ENCODE results near the gene TCFL5. TPM values are rescaled to one million over a fixed set of nuclear protein-coding genes. Genes with fewer than 3 reads are reported as not detected.

Gene TCFL5
- total RNA-seq, 1 experiment from 2014 or later: 9.6 TPM

GRCh38 chr20:62880935-62881661 is 19.5 kb upstream of the TCFL5 start:
- DNase-seq (ENCODE audit: low read depth): no peak

- DNase-seq (ENCODE audit: low read depth): no peak
Observed at GRCh38 chr20:62880147-62880934, 18.7 kb upstream of the TCFL5 start.

GRCh38 chr20:62879275-62880146 is 17.9 kb upstream of the TCFL5 start:
- no peak for DNase-seq (ENCODE audit: low read depth)

- DNase-seq (ENCODE audit: low read depth): no peak
Observed at GRCh38 chr20:62878244-62879038, 16.8 kb upstream of the TCFL5 start.

GRCh38 chr20:62876902-62877816 is 15.5 kb upstream of the TCFL5 start:
- no peak for DNase-seq (ENCODE audit: low read depth)

- no peak for DNase-seq (ENCODE audit: low read depth)
Observed at GRCh38 chr20:62876501-62876901, 14.9 kb upstream of the TCFL5 start.

- peak; percentile 90 for DNase-seq (ENCODE audit: low read depth)
Observed at GRCh38 chr20:62875419-62876361, 14.1 kb upstream of the TCFL5 start.

GRCh38 chr20:62874964-62875344 is 13.3 kb upstream of the TCFL5 start:
- no peak for DNase-seq (ENCODE audit: low read depth)

GRCh38 chr20:62873681-62874031 is 12.0 kb upstream of the TCFL5 start:
- peak; percentile 59 for DNase-seq (ENCODE audit: low read depth)

GRCh38 chr20:62873280-62873679 is 11.7 kb upstream of the TCFL5 start:
- DNase-seq (ENCODE audit: low read depth): no peak

GRCh38 chr20:62872862-62873261 is 11.2 kb upstream of the TCFL5 start:
- no peak for DNase-seq (ENCODE audit: low read depth)

- no peak for DNase-seq (ENCODE audit: low read depth)
Observed at GRCh38 chr20:62872184-62872847, 10.7 kb upstream of the TCFL5 start.

- no peak for DNase-seq (ENCODE audit: low read depth)
Observed at GRCh38 chr20:62864207-62864606, 2.6 kb upstream of the TCFL5 start.

GRCh38 chr20:62860924-62861691 is 514 bp downstream of the TCFL5 start:
- no peak for DNase-seq (ENCODE audit: low read depth)

- DNase-seq (ENCODE audit: low read depth): peak; percentile 58
Observed at GRCh38 chr20:62860391-62860923, 1.2 kb downstream of the TCFL5 start.

GRCh38 chr20:62859721-62860120 is 1.9 kb downstream of the TCFL5 start:
- no peak for DNase-seq (ENCODE audit: low read depth)
